GM18511 (cell line): Measurements from ENCODE around the gene TASOR2.

Experiments
- ATAC-seq: cut with Tn5 transposase; IDR thresholded peaks from one replicate; pipeline ENCODE4 v1.9.1; 2021; ENCODE audit warnings: mild to moderate bottlenecking, moderate library complexity; ENCODE audit not compliant: unreplicated experiment

The TASOR2 gene

GRCh38 chr10:5679606-5680005, 5.0 kb upstream of the TASOR2 start:
- ATAC-seq: no peak

GRCh38 chr10:5681930-5682329, 2.7 kb upstream of the TASOR2 start:
- no peak for ATAC-seq

DNA sequence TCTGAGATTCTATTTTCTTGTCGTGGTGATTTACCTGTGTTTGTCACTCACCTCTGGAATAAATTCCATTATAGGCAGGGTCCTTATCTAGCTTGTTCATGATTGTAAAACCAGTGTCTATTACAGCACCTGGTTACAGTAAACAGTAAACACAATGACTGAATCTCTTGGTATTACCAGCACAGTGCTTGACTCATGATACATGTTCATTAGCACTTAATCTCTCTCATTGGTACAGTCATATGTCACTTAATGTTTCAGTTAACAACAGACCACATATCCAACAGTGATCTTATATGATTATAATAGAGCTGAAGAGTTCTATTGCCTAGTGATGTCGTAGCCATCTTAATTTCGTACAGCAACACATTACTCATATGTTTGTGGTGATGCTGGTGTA, 1.6 kb upstream of the TASOR2 start:
- ATAC-seq: no peak

GRCh38 chr10:5684971-5685763, 529 bp downstream of the TASOR2 start:
- peak; percentile 63 for ATAC-seq

DNA sequence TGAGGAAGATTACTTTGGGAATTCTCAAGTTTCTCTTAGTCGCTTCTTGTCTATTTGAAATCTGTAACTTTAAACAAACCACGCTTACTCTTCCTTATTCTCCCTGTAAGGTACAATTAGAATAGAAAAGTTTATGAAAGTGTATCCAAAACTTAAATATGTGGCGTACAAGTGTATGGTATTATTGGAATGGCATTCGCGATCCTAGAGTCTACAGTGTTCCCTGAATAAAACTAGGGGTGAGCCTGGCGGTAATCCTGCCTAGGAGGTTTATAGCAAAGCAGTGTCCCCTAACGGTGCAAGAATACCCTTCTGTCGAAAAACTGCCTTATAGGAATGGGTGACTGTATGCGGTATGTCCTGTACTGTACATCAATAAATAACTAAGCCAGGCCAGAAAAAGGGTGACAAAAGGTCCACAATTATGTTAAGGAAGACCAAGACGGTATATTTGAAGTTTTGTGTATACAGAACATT, 1.2 kb downstream of the TASOR2 start:
- ATAC-seq: no peak

DNA sequence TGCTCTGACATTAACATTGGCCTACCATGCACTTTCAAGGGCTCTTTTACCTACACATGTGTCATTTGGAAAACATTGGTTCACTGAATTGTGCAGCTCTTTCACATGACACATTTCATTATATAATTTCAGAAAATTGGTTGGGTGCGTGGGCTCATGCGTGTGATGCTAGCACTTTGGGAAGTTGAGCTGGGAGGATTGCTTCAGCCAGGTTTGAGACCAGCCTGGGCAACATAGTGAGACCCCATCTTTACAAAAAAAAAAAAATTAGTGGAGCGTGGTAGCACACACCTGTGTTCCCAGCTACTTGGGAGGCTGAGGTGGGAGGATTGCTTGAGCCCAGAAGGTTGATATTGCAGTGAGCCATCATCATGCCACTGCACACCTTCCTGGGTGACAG, 3.9 kb downstream of the TASOR2 start:
- ATAC-seq: no peak

DNA sequence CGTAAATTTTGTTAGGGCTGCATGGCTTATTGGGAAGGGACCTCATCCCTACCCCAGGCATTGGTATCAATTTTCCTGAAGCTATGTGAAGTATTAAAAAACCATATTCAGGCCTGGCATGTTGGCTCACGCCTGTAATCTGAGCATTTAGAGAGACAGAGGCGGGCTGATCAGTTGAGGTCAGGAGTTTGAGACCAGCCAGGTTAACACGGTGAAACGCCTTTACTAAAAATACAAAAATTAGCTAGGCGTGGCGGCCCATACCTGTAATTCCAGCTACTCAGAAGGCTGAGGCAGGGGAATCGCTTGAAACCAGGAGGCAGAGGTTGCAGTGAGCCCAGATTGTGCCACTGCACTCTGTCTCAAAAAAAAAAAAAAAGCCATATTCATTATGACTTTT, 7.1 kb downstream of the TASOR2 start:
- ATAC-seq: no peak

DNA sequence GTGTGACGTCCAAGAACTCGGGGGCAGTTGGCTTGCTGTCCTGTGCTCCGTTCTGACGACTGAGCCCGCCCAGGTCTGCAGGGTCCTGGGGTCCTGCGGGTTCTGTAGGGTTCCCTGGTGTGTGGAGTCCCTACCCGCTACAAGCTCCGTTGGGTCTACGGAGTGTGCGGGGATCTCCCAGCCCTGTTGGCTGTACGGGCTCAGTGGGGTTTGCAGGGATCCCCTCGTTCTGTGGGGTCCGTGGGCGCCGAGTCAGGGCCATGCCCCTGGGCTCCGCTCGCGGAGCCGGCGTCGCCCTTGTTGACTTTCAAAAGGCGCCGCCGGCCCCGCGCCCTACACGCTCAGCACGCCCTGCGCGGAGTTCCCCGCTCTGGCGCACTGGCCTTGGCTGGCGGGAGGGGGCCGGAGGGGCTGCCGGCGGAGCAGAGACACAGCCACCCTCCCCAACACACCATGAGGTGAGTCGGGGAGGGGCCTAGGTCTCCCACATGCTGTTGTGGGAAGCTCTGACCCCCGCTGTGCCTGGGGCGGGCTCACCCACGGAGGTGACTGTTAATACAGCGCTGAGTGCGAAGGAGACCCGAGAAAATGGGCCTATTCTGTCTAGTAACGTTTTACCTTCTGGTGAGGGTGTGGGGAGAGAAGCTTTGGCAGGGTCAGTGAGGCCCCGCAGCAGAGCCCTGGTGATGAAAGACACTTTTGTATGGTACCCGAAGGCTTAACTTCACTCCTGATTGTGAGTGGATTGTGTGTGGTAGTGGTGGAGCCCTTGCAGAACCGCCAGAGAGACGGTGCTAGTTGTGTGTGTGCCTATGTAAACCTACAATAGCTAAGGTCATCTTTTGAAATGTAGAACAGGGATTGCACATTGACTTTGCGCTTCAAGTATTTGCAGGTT, 8.1 kb downstream of the TASOR2 start:
- peak; percentile 84 for ATAC-seq

GRCh38 chr10:5694573-5694972, 9.9 kb downstream of the TASOR2 start:
- ATAC-seq: no peak

GRCh38 chr10:5697342-5697741, 12.7 kb downstream of the TASOR2 start:
- ATAC-seq: no peak

DNA sequence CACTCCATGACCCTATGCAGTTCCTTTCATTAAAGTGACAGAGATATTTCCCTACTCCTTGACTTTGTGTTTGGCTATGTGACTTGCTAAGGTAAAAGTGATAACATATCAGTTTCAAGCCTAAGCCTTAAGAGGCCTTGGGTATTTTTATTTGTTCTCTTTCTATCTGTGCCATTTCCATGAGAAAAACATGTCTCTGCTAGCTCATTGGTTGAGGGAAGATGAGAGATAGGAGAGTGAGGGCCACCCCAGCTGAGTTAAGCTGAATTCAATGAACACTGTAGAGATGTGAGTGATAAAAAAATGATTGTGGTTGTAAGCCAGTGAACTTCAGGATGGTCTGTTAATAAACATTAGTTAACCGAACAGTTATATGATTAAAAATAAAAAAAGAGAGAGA, 13.4 kb downstream of the TASOR2 start:
- ATAC-seq: no peak

- no peak for ATAC-seq
Measured at GRCh38 chr10:5708356-5708755, 23.7 kb downstream of the TASOR2 start.

DNA sequence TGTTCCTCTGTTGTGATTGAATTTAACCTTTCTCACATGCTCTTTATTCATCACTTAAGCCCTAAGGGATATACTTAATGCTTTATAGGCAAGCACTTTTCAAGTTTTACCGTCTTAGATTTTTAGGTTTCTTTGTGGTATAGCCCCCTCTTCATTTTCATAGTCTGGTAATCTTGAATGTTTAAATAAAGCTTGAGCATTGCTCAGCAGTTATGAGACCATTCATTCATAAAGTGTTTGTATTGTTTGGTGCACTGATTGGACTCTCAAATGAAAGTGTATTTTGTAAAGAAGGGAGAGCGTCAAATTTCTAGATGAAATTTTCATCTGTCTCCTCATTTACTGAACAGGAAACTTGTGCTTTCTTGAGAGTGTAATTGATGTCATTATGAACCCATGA, 25.2 kb downstream of the TASOR2 start:
- ATAC-seq: no peak

- no peak for ATAC-seq
Measured at GRCh38 chr10:5710859-5711258, 26.2 kb downstream of the TASOR2 start.

DNA sequence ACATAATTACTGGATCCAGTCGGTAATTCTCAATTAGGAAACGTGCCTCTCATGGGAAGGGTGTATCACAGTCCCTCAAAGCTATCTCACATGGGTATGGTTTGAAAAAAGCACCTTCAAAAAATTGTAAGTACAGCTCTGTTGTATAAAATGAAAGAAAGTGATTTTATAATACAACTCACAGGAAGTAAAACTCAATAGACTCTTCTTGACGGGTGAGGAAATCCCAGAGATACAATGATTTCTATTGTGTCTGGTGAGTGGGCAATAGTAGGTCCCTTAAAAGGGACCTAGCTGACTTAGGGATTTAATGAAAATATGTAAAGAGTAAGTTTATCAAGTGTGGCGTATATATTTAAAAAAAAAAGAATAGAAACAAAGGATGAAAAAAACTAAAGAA, 27.0 kb downstream of the TASOR2 start:
- no peak for ATAC-seq

DNA sequence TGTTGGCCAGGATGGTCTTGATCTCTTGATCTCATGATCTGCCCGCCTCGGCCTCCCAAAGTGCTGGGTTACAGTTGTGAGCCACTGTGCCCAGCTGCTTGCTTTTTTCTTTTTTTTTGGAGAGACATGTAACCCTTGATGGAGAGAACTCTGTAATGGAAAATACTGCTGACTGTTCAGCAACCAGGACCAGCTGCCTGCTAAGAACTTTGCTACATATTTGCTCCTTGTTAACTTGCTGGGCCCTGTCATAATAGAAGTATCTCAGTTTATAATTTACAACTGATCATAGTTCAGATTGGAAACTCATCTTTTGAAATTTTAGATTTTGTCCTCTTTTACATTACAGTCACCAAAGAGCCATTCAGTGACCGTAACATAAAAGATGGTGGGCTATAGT, 34.9 kb downstream of the TASOR2 start:
- ATAC-seq: no peak

DNA sequence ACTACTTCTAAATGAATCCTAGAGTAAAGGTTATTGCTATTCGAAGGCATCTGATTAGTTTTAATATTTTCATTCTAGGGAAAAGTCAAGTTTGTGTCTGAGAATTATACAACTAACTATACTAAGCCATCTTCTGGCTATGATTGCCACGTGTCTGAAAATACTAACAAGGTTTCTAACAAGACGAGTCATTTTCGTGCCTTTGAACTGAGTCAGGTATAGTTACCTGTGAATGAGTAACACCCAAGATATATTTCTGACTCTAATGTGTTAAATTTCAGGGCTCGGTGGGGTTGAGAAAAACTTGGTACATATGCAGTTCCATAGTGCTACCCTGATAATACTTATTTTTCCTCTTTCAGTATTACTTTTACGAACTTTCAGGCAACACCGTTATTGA, 35.5 kb downstream of the TASOR2 start:
- ATAC-seq: no peak

GRCh38 chr10:5723692-5724091, 39.1 kb downstream of the TASOR2 start:
- no peak for ATAC-seq

DNA sequence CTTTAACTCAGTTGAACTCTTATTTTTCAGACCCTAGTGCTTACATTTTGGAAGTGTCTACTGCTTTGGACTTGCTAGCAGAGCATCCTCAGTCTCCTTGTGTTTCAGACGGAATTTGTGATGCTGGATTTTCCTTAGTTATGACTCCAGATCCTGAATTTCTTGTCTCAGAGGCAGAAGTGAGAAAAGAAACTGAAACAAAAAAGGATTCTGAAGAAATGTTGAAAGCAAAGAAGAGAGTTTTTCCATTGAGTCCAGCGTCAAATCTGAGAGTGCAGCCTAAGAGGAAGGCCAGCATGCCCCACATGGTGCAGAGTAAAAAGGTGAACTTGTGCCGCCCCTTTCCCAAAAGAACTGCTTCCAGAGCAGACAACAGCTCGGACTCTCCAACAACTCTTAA, 46.1 kb downstream of the TASOR2 start:
- ATAC-seq: no peak

GRCh38 chr10:5731559-5731958, 46.9 kb downstream of the TASOR2 start:
- no peak for ATAC-seq

- ATAC-seq: no peak
Measured at GRCh38 chr10:5732141-5732540, 47.5 kb downstream of the TASOR2 start.
